T-helper 1 cell treated with Interleukin-12 subunit alpha and Interleukin-12 subunit beta and Interleukin-4 antibody, amounts not matched to agents 30 μg/mL and 1 μg/mL, for 36 hours (primary cell): ENCODE results near the gene DNAH8.

Source experiments
- H3K27ac Mint-ChIP-seq: one replicate; pipeline ENCODE4 v1.8.0; 2021; ENCODE audit warnings: mild to moderate bottlenecking, mixed read lengths
- H3K27me3 Mint-ChIP-seq: one replicate; pipeline ENCODE4 v1.8.0; 2021; ENCODE audit warnings: low read depth, mixed read lengths
- H3K36me3 Mint-ChIP-seq: one replicate; pipeline ENCODE4 v1.8.0; 2021; ENCODE audit warnings: low read depth, mixed read lengths
- H3K4me1 Mint-ChIP-seq: one replicate; pipeline ENCODE4 v1.8.0; 2021; ENCODE audit warnings: low read depth, mixed read lengths
- H3K4me3 Mint-ChIP-seq: one replicate; pipeline ENCODE4 v1.8.0; 2021; ENCODE audit warnings: mild to moderate bottlenecking, moderate library complexity, mixed read lengths
- H3K9me3 Mint-ChIP-seq: one replicate; pipeline ENCODE4 v1.8.0; 2021; ENCODE audit warnings: mixed read lengths

Gene DNAH8

DNA sequence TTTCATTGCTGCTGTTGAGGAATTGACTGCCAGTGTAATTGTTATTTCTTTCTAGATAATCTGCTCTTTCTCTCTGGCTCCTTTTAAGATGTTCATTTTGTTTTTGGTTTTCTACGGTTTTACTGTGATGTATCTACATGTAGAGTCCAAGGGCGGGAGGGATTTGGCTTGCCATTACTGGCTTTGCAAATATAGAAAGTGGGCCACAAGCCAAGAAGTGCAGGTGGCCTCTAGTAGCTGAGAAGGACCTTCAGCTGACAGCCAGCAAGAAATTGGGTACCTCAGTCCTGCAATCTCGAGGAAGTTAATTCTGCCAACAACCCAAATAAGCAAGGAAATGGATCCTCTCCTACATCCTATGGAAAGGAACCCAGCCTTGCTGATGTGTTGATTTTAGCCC, 290.7 kb downstream of the DNAH8 start:
- Mint-ChIP-seq H3K36me3 (no peaks in the 10 kb centered on the region), H3K4me3 (no peak overlapping the region), H3K27me3 (peaks cover 58% of the 10 kb centered on the region), H3K9me3 (no peaks in the 10 kb centered on the region), H3K27ac (no peak overlapping the region), H3K4me1 (no peaks in the 10 kb centered on the region)

DNA sequence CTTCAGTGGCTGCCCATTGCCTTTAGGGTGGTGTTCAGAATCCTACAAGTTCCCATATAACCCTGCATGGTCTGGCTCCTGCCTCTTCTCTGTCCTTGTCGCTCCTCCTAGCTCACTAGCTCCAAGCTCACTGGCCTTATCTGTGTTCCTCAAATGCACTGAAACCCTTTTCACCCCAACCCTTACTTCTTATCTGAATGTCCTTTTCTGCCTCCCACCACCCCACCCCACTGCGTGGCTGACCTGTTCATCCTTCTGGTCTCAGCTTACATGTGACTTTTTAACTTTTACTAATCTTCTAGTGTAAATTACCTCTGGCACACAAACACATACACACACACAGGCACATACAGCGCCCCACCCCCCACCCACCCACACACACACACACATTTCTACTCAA, 292.5 kb downstream of the DNAH8 start:
- Mint-ChIP-seq H3K4me1 (no peaks in the 10 kb centered on the region), H3K27ac (no peak overlapping the region), H3K27me3 (peaks cover 64% of the 10 kb centered on the region), H3K36me3 (no peaks in the 10 kb centered on the region), H3K9me3 (no peaks in the 10 kb centered on the region), H3K4me3 (no peak overlapping the region)

DNA sequence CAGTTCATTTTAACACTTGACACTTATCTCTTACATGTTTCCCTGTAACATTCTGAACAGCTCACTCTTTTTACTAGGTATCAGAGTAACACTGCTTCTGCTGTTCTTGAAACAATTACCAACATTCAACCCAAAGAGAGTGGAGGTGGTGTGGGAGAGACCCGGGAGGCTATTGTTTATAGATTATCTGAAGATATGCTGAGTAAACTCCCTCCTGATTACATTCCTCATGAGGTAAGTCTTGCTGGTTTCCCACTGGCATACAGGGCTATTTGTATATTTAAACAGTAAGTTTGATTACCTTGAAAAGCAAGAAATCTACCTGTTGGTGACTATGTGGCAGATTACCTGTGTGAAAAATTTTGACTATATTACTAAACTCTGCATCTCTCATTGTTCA, 293.6 kb downstream of the DNAH8 start:
- no peaks in the 10 kb centered on the region for H3K9me3 Mint-ChIP-seq
- H3K27me3 Mint-ChIP-seq = peaks cover 75% of the 10 kb centered on the region
- H3K36me3 Mint-ChIP-seq = no peaks in the 10 kb centered on the region
- H3K4me3 Mint-ChIP-seq = no peak overlapping the region
- H3K27ac Mint-ChIP-seq = no peak overlapping the region
- no peaks in the 10 kb centered on the region for H3K4me1 Mint-ChIP-seq

DNA sequence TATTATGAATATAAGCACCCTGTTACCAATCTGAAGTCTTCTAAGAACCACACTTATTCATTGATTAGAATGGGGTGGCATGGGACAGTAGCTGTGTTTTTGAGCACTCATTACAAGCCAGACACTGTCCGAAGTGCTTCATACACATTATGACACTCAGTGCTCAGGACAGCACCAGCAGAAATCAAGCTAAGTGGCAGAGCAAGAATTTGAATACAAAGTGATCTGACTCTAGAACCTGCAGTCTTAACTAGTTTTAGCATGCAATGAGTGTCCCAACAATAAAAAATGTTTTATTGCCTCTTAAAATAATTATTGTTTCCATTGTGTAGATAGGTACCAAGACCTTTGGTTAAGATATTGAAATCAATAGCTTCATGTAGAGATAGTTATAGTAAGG, 294.4 kb downstream of the DNAH8 start:
- H3K4me1 Mint-ChIP-seq = no peaks in the 10 kb centered on the region
- no peaks in the 10 kb centered on the region for H3K9me3 Mint-ChIP-seq
- no peaks in the 10 kb centered on the region for H3K36me3 Mint-ChIP-seq
- H3K27me3 Mint-ChIP-seq = peaks cover 76% of the 10 kb centered on the region
- no peak overlapping the region for H3K27ac Mint-ChIP-seq
- H3K4me3 Mint-ChIP-seq = no peak overlapping the region

DNA sequence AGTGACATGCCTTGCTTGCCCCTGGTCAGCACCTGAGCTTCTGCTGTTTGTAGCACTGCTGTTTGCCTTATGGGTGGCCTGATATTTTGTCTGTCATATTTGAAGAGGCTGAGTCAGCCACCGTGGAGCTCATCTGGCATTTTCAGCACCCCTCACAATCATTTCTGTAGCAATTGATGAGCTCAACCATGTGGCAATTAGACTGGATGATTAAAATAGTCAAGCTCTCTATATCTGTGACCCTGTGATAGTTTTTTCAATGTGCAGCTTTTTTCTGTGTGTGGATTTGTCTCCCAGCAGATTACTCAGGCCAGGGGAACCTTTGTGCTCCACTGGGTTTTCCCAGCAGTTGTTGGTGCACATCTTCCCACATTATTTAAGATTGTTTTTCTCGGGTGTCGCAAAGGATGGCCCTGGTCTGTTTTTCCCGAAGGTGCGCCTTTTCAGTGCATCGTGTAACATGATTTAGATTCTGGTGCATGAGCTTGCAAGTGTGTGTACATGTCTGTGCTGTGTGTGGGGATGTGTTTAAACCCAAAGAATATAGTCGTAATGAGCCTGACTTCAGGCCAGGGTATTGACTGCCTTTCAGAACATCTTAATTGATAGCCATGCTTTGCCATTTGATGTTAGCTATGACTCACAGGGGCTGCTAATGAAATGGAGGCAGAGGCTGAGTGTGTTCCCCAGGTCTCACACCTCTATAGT, 301.9 kb downstream of the DNAH8 start:
- no peaks in the 10 kb centered on the region for H3K36me3 Mint-ChIP-seq

DNA sequence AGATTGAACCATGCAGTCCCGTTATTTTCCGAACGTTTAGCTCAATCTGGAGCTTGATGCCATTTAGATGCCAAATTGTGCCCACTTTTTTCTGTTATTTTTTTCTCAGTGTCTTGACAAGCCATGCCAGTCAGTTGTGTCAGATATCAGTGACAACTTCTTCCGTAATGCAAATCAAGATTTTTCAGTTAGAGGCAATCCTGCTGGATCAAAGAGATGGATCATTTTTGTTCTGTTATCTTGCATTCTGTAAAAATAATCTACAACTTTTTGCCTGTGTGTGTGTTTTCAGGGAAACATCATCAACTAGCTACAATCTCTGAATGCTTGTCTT, 302.4 kb downstream of the DNAH8 start:
- Mint-ChIP-seq H3K9me3 (no peaks in the 10 kb centered on the region), H3K4me3 (no peak overlapping the region), H3K27me3 (peaks cover 19% of the 10 kb centered on the region), H3K4me1 (no peaks in the 10 kb centered on the region), H3K27ac (no peak overlapping the region), H3K36me3 (no peaks in the 10 kb centered on the region)

More for the DNA sequence above, 301.9 kb downstream of the DNAH8 start:
- H3K27me3 Mint-ChIP-seq = peaks cover 23% of the 10 kb centered on the region
- no peaks in the 10 kb centered on the region for H3K9me3 Mint-ChIP-seq
- no peak overlapping the region for H3K4me3 Mint-ChIP-seq
- H3K27ac Mint-ChIP-seq = no peak overlapping the region
- H3K4me1 Mint-ChIP-seq = no peaks in the 10 kb centered on the region

DNA sequence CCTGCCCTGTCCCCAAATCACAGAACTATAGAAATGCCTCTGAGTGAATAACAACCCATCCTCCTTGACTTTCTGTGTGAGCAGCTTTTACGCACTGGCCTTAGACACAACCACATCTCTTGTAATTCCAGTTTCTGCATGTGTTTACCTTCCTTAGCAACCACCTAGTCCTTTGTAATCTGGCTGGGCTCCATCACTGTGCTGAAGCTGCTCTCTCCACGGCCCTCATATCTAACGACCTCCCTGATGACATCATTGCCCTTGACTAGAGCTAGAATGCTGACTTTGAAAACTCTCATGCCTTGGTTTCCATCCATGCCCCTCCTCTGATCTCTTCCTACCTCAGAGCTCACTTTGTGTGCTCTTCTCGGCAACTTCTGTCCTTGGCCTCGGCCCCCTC, 303.0 kb downstream of the DNAH8 start:
- no peaks in the 10 kb centered on the region for H3K36me3 Mint-ChIP-seq
- no peak overlapping the region for H3K4me3 Mint-ChIP-seq
- no peak overlapping the region for H3K27ac Mint-ChIP-seq
- H3K27me3 Mint-ChIP-seq = peaks cover 15% of the 10 kb centered on the region
- H3K4me1 Mint-ChIP-seq = no peaks in the 10 kb centered on the region
- H3K9me3 Mint-ChIP-seq = no peaks in the 10 kb centered on the region

DNA sequence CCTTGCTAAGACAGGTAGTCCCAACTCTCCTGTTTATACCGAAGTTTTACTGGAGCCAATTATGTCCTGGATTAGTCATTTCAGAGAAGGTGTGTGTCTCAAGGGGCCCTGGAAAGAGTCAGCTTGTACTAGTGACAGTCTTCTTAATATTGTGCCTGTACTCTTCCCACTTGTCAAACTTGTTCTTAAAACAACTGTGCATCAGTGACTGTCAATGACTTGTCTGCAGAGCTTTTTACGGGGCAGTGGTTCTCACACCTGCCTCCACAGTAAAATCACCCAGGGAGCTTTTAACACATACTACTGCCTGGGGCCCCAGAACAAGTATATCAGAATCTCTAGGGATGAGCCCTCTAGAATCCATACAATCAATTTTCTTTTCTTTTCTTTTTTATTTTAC, 305.0 kb downstream of the DNAH8 start:
- Mint-ChIP-seq H3K36me3 (no peaks in the 10 kb centered on the region), H3K4me3 (no peak overlapping the region), H3K9me3 (no peaks in the 10 kb centered on the region), H3K27ac (no peak overlapping the region), H3K27me3 (peaks cover 3% of the 10 kb centered on the region), H3K4me1 (no peaks in the 10 kb centered on the region)

DNA sequence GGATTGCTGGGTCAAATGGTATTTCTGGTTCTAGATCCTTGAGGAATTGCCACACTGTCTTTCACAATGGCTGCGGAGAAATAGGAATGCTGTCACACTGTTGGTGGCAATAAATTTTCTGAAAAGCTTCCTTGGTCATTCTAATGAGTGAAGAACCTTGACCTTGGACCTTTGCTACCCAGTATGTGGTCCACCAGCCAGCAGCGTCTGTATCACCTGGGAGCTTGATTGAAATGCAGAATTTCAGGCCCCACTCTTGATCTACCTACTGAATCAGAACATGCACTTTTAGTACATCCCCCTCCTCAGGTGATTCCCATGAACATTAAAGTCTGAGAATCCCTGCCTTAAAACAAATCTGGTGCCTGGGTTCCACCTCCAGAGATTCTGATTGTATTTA, 305.9 kb downstream of the DNAH8 start:
- Mint-ChIP-seq H3K27ac (no peak overlapping the region), H3K9me3 (no peaks in the 10 kb centered on the region), H3K4me3 (no peak overlapping the region), H3K27me3 (peaks cover 6% of the 10 kb centered on the region), H3K36me3 (no peaks in the 10 kb centered on the region), H3K4me1 (no peaks in the 10 kb centered on the region)

DNA sequence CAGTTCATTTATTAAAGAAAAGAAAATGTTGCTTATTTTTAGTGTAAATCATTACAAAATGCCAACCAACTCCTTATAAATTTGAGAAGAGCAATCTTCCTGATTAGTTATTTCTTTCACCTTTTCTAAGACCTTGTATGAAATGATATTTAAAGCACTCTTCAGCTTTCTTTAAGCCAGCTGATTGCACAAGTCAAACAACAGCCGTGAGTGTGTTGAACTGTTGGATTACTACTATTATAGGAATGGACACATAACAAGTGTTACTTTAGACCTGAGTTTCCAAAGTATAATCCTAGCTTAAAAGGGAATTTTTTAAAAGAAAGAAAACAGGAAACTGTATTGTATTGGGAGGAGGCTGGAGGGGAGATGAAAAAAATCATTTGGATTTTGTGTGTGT, 306.7 kb downstream of the DNAH8 start:
- Mint-ChIP-seq H3K4me3 (no peak overlapping the region), H3K9me3 (no peaks in the 10 kb centered on the region), H3K36me3 (no peaks in the 10 kb centered on the region), H3K27me3 (peaks cover 12% of the 10 kb centered on the region), H3K27ac (no peak overlapping the region), H3K4me1 (peaks cover 2% of the 10 kb centered on the region)

DNA sequence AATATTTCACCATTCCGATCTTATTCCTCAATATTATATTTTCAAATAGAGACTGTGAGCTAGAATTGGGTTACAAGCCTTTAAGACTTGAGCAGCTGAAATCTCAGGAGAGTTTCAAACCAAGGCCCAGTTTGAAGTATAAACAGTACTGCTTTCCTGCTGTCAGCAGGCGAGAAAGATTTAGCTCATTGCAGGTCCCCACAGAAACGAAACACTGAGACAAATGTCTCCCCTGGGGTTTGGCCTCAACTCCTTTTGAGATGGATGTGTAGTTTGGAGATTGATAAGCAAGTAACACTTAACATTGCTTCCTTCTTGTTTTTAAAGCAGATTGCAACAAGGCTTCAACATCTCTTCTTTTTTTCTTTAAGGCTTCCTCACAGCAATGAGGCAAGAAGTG, 311.1 kb downstream of the DNAH8 start:
- Mint-ChIP-seq H3K4me1 (peaks cover 2% of the 10 kb centered on the region), H3K27me3 (peaks cover 35% of the 10 kb centered on the region)

DNA sequence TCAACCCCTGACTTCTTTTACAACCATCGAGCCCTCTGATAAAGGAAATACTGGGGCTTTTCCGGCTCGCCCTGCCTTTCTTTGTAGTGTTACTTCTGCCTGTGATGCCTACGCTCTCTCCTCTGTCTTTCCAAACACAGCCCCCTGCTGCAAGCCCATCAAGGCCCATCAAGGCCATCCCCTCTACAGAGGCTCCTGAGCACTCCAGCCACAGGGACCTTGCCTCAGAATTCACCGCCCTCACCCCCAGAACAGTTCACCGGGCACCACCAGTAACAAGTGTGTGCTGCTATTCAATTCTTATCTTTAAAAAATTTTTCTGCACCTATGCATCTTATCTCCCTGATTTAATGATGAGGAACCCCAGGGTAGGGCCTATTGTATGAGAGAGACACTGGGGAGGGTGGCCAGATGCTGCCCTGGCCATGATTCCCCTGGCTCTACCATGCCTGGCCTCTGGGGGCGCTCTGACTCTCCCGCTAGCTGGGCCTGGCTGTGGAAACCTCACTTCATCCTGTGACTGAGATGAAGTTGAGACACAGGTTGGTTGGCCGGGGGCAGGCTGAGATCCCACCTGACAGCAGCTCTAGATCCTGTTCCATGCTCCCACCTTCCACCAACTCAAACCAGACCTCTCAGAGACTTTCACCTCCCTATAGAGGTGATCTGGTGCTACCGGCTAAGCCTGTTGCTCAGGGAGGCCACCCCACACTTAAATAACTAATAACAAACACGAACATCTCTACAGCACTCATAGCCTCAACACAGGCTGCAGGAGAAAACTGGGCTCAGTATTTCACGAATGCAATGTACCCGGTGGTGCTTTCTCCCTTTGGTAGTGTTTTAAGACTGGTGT, 314.3 kb downstream of the DNAH8 start:
- peaks cover 2% of the 10 kb centered on the region for H3K4me1 Mint-ChIP-seq
- H3K27me3 Mint-ChIP-seq = peaks cover 58% of the 10 kb centered on the region
- H3K9me3 Mint-ChIP-seq = no peaks in the 10 kb centered on the region
- H3K27ac Mint-ChIP-seq = no peak overlapping the region
- H3K36me3 Mint-ChIP-seq = no peaks in the 10 kb centered on the region
- H3K4me3 Mint-ChIP-seq = no peak overlapping the region

More for the DNA sequence above, 311.1 kb downstream of the DNAH8 start:
- H3K27ac Mint-ChIP-seq = no peak overlapping the region
- H3K9me3 Mint-ChIP-seq = no peaks in the 10 kb centered on the region
- H3K4me3 Mint-ChIP-seq = no peak overlapping the region
- H3K36me3 Mint-ChIP-seq = no peaks in the 10 kb centered on the region

DNA sequence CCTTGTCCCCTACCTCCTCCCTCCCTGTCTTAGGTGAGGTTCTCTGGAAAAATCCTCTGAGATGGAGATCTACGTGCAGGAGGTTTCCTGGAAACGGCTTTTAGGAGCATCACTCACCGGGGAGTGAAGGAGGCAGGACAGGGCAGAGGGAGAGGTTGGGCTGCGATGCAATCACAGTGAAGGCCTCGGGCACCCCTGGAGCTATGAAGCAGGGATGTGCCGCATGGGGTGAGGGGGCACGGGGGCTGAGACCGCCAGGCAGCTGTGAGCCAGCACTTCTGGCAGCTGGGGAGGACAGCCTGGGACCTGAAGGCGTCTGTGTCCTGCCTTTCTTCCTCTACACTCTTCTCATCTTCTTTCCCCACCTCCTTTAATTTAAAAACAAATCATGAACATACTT, 320.6 kb downstream of the DNAH8 start:
- peaks cover 63% of the 10 kb centered on the region for H3K27me3 Mint-ChIP-seq
- no peak overlapping the region for H3K27ac Mint-ChIP-seq
- H3K4me3 Mint-ChIP-seq = no peak overlapping the region
- peaks cover 2% of the 10 kb centered on the region for H3K36me3 Mint-ChIP-seq
- peaks cover 1% of the 10 kb centered on the region for H3K4me1 Mint-ChIP-seq
- H3K9me3 Mint-ChIP-seq = no peaks in the 10 kb centered on the region

DNA sequence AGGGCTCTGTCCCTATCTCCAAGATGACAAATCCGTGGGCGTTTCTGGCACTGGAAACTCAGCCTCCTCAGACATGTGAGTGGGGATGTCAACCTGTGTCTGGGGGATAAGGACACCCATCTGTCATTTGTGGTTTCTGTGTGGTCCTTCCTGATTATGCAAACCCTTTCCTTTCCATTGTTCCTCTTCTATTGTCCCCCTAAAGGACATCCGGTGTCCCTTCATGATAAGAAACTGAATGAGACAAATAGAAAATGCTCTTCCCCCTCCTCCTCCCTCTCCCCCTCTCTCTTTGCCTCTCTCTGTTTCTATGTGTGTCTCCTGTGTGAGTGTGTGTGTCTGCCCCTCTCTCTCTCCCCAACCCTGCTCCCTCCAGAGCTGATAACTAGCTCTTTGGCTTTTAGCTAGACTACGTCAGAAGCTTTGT, 322.0 kb downstream of the DNAH8 start:
- H3K9me3 Mint-ChIP-seq = no peaks in the 10 kb centered on the region
- peaks cover 2% of the 10 kb centered on the region for H3K36me3 Mint-ChIP-seq
- peaks cover 58% of the 10 kb centered on the region for H3K27me3 Mint-ChIP-seq
- H3K27ac Mint-ChIP-seq = no peak overlapping the region
- peaks cover 1% of the 10 kb centered on the region for H3K4me1 Mint-ChIP-seq
- H3K4me3 Mint-ChIP-seq = no peak overlapping the region

DNA sequence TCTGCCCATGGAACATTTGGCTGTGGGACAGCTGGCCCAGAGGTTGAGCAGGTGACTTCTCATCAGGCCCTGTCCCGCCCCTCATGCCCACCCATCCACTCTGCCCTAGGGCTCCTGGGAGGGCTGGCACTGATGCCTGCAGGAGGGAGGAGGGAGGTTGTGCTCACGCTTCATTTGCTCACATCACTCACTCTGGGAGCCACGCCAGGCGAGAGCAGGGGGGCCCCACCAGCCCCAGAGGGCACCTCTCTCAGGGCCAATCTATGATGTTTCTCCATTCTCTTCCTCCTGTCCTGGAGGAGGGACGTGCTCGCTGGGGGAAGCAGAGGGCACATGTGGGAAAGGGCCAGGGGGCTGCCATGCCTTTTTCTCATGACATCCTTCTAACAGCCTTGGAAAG, 322.6 kb downstream of the DNAH8 start:
- Mint-ChIP-seq H3K4me1 (peaks cover 1% of the 10 kb centered on the region), H3K9me3 (no peaks in the 10 kb centered on the region), H3K4me3 (no peak overlapping the region), H3K27me3 (peaks cover 53% of the 10 kb centered on the region), H3K36me3 (peaks cover 2% of the 10 kb centered on the region), H3K27ac (no peak overlapping the region)
